ENCODE data around the gene ADAT2.
A peak's percentile ranks its signal among the peaks of the same experiment; 100 is the strongest.

- peak in 1 of 12 donors; percentile 9 for TF ChIP-seq CTCF (IDR thresholded peaks at IDR 0.05)
- TF ChIP-seq POLR2A (IDR thresholded peaks at IDR 0.05) = peak in 1 of 2 donors; percentile 58
Observed at GRCh38 chr6:143450453-143451371, at the start of gene ADAT2, which contains the start of gene PEX3.

All from heart left ventricle (tissue), 13 donors.